ENCODE measurements around the gene MYBPC3. TPM values are rescaled to one million over a fixed set of nuclear protein-coding genes. Genes with fewer than 3 reads are reported as not detected.

Gene MYBPC3
- total and polyA plus RNA-seq, 10 of the 15 experiments (the other 5 are each of a cell fraction or from before 2014, with no cell fraction given) = 0.03 to 0.08 (median 0.03) TPM; not detected in 7

DNA sequence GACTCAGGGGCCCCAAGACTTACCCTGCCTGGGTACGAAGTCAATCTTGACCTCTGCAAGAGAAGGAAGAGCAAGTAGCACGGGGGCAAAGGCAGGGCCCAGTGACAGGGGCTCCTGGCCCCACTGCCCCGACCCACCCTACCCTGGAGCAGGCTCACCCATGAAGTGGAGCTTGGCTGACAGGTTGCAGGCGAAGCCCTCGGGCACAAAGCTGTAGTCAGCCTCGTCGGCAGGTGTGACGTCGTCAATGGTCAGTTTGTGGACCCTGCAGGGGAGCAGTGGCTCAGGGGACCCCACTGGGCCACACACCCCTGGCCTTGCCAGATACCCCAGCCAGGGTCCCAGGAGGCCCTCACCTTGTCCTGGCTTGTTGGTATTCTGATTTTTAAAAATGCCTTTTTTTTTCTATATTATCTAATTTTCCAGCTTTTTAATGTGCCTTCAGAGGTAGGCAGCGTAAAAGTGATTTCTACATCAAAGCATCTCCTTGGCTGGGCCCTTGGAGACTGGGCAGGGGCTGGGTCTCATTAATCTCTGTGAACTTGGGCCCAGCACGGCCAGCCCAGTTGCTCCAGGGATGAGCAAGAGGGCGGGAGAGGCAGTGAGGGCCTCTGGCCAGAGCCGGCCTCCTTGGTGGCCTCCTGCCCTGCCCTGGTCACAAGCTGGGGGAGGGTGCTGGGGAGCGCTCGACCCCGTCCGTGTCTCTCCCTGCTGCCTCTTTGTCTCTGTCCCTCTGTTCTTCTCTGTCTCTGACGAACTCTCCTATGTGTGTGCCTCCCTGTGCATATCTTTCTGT lies 11.3 kb downstream of the MYBPC3 start:
- ChIA-PET POLR2A (interaction anchor here (0.6 kb wide), 1 partner anchor 1250 kb away, joined by 9 read pairs; no protein-coding TSS in a partner anchor), RAD21 (ENCODE audit: unreplicated experiment) (no interaction called here), SMC1A (ENCODE audit: uncharacterized antibody, unreplicated experiment) (no interaction called here), CTCF (no interaction called here)
- TF ChIP-seq RELA (IDR thresholded peaks at IDR 0.05; ENCODE audit: borderline replicate concordance, partially characterized antibody) (no peak), MYB (IDR thresholded peaks at IDR 0.05; ENCODE audit: borderline replicate concordance, low read depth, low read length) (no peak), CEBPB (IDR thresholded peaks at IDR 0.05; ENCODE audit: borderline replicate concordance in 1 of 2, low read depth in 2 of 2, low read length in 2 of 2) (no peak), SREBF1 (IDR thresholded peaks at IDR 0.05; ENCODE audit: low read length) (no peak), ZNF217 (IDR thresholded peaks at IDR 0.05) (no peak), KLF5 (IDR thresholded peaks at IDR 0.05; ENCODE audit: partially characterized antibody) (no peak), HDAC2 (IDR thresholded peaks at IDR 0.05) (no peak), SMAD5 (IDR thresholded peaks at IDR 0.05; ENCODE audit: low read depth) (no peak), POU2F2 (IDR thresholded peaks at IDR 0.05; ENCODE audit: borderline replicate concordance, low read depth, low read length) (no peak), TAF1 (IDR thresholded peaks at IDR 0.05; ENCODE audit: borderline replicate concordance, low read depth, low read length) (no peak), STAT3 (IDR thresholded peaks at IDR 0.05; ENCODE audit: low read depth, low read length) (no peak)
- TF ChIP-seq, protein P1, sequence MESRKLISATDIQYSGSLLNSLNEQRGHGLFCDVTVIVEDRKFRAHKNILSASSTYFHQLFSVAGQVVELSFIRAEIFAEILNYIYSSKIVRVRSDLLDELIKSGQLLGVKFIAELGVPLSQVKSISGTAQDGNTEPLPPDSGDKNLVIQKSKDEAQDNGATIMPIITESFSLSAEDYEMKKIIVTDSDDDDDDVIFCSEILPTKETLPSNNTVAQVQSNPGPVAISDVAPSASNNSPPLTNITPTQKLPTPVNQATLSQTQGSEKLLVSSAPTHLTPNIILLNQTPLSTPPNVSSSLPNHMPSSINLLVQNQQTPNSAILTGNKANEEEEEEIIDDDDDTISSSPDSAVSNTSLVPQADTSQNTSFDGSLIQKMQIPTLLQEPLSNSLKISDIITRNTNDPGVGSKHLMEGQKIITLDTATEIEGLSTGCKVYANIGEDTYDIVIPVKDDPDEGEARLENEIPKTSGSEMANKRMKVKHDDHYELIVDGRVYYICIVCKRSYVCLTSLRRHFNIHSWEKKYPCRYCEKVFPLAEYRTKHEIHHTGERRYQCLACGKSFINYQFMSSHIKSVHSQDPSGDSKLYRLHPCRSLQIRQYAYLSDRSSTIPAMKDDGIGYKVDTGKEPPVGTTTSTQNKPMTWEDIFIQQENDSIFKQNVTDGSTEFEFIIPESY (IDR thresholded peaks at IDR 0.05) = no peak
- TF ChIP-seq, protein P2, sequence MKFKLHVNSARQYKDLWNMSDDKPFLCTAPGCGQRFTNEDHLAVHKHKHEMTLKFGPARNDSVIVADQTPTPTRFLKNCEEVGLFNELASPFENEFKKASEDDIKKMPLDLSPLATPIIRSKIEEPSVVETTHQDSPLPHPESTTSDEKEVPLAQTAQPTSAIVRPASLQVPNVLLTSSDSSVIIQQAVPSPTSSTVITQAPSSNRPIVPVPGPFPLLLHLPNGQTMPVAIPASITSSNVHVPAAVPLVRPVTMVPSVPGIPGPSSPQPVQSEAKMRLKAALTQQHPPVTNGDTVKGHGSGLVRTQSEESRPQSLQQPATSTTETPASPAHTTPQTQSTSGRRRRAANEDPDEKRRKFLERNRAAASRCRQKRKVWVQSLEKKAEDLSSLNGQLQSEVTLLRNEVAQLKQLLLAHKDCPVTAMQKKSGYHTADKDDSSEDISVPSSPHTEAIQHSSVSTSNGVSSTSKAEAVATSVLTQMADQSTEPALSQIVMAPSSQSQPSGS (IDR thresholded peaks at IDR 0.05; ENCODE audit: low read length) = no peak
- no peak overlapping the region for H3K27ac ChIP-seq (ENCODE audit: control insufficient read depth, insufficient read depth)
- BruUV-seq (replicated peaks) = no TSS peak
- no peak overlapping the region for H3K9ac ChIP-seq (ENCODE audit: control insufficient read depth, insufficient read depth, low read length)
- in situ Hi-C loops (cut with MboI) (no loop called here), intact Hi-C loops (cut with micrococcal nuclease; ENCODE audit: unreplicated experiment) (no loop called here)
- no peak overlapping the region for H3K4me3 ChIP-seq
- no peak overlapping the region for H2AFZ ChIP-seq (ENCODE audit: control insufficient read depth, low read depth, low read length)
- H3K4me2 ChIP-seq (ENCODE audit: control insufficient read depth, insufficient read depth) = no peak overlapping the region
- no peaks in the 10 kb centered on the region for H3K79me2 ChIP-seq (ENCODE audit: control insufficient read depth, insufficient read depth, low read length)
- DNase-seq (ENCODE audit: low read depth, low spot score) = no peak
- H3K27me3 ChIP-seq (replicated peaks in 1 of 2; ENCODE audit: control insufficient read depth in 2 of 2, insufficient read depth in 2 of 2, low read length in 1 of 2) = no peaks in the 10 kb centered on the region; a peak in 1 of 4 replicates
- 50% methylated on average over 18 of the region's 18 CpGs for WGBS (ENCODE audit: insufficient coverage, insufficient replicate concordance, low lambda C conversion rate, missing lambda C conversion rate)
- no peak for FAIRE-seq
- no peaks in the 10 kb centered on the region for H3K36me3 ChIP-seq (ENCODE audit: control insufficient read depth in 2 of 2, insufficient read depth in 2 of 2, low read length in 1 of 2)
- no peaks in the 10 kb centered on the region for H4K20me1 ChIP-seq (ENCODE audit: control insufficient read depth, insufficient read depth)
- no peak; the same call in 2 of the 3 replicates for ATAC-seq
- H3K9me3 ChIP-seq (replicated peaks; ENCODE audit: control insufficient read depth, insufficient read depth, low read length) = no peaks in the 10 kb centered on the region
- H3K4me1 ChIP-seq (ENCODE audit: control insufficient read depth, insufficient read depth, low read length) = no peaks in the 10 kb centered on the region

Data from GM12878 (cell line).